GM19397 (cell line): Measurements from ENCODE around the gene MYH3.
"Not testable (repeated sequence)": the region's sequence is repeated elsewhere in the genome, so short reads cannot be mapped to it uniquely, and the experiment has no call there.

ENCODE experiments used
- ATAC-seq: cut with Tn5 transposase; IDR thresholded peaks from one replicate; pipeline ENCODE4 v1.9.1; 2021; ENCODE audit warnings: mild to moderate bottlenecking, moderate library complexity; ENCODE audit not compliant: unreplicated experiment

MYH3 gene

GRCh38 chr17:10657148-10657547 lies at the start of gene MYH3:
Gene MYH3 (minus strand): TSS chr17:10657309. CDS start chr17:10655064, 2,245 bp downstream.
- ATAC-seq = no peak

- ATAC-seq = no peak
Measured at GRCh38 chr17:10705727-10706126, 48.6 kb upstream of the MYH3 start.

GRCh38 chr17:10702574-10702973 lies 45.5 kb upstream of the MYH3 start:
- no peak for ATAC-seq

- no peak for ATAC-seq
Measured at GRCh38 chr17:10699856-10700255, 42.7 kb upstream of the MYH3 start.

- no peak for ATAC-seq
Measured at GRCh38 chr17:10698096-10698818, 41.1 kb upstream of the MYH3 start.

- ATAC-seq = peak; percentile 95
Measured at GRCh38 chr17:10697092-10698081, 40.3 kb upstream of the MYH3 start, which contains the start of the genes ADPRM and SCO1. Gene ADPRM (plus strand): TSS chr17:10697594. CDS start chr17:10704927, 7,333 bp downstream. Gene SCO1 (minus strand): TSS chr17:10697533. CDS start chr17:10697507, 26 bp downstream.

GRCh38 chr17:10695875-10696407 lies 38.8 kb upstream of the MYH3 start:
- ATAC-seq = not testable (repeated sequence)

- ATAC-seq = no peak
Measured at GRCh38 chr17:10687499-10687898, 30.4 kb upstream of the MYH3 start.

- ATAC-seq = no peak
Measured at GRCh38 chr17:10683853-10684252, 26.7 kb upstream of the MYH3 start.

GRCh38 chr17:10681866-10682446 lies 24.8 kb upstream of the MYH3 start:
- no peak for ATAC-seq

GRCh38 chr17:10674704-10675103 lies 17.6 kb upstream of the MYH3 start:
- no peak for ATAC-seq

- ATAC-seq = no peak
Measured at GRCh38 chr17:10673312-10673711, 16.2 kb upstream of the MYH3 start.

- no peak for ATAC-seq
Measured at GRCh38 chr17:10668775-10669174, 11.7 kb upstream of the MYH3 start.

- ATAC-seq = no peak
Measured at GRCh38 chr17:10666906-10667305, 9.8 kb upstream of the MYH3 start.

GRCh38 chr17:10664571-10664970 lies 7.5 kb upstream of the MYH3 start:
- no peak for ATAC-seq

- no peak for ATAC-seq
Measured at GRCh38 chr17:10663231-10663630, 6.1 kb upstream of the MYH3 start.

- ATAC-seq = no peak
Measured at GRCh38 chr17:10661437-10661836, 4.3 kb upstream of the MYH3 start.

GRCh38 chr17:10657879-10658278 lies 770 bp upstream of the MYH3 start:
- ATAC-seq = no peak

GRCh38 chr17:10653987-10654386 lies 3.1 kb downstream of the MYH3 start:
- ATAC-seq = no peak

- no peak for ATAC-seq
Measured at GRCh38 chr17:10652984-10653659, 4.0 kb downstream of the MYH3 start.
